Endothelial cell of umbilical vein (primary cell): Measurements from ENCODE around the gene GLI1. TPM values are rescaled to one million over a fixed set of nuclear protein-coding genes. Genes with fewer than 3 reads are reported as not detected.

Source experiments
- BruUV-seq: library from RNA; stranded (reverse); fragments of 400-500 nt; replicated peaks from 2 replicates; lab custom pipeline; 2021; lab: Mats Ljungman, UMichigan
- CTCF ChIA-PET: fragments of 300-600, 350-600 bp; sonication (Branson Sonifier 250); formaldehyde crosslinking; loops from one replicate; lab custom pipeline; 2021; ENCODE audit warnings: antibody characterized with exemption, inconsistent platforms; lab: Charles Lee
- POLR2A ChIA-PET: fragments of 300-600, 350-600 bp; sonication (Branson Sonifier 250); formaldehyde crosslinking; loops from one replicate; lab custom pipeline; 2021; ENCODE audit warnings: antibody characterized with exemption, inconsistent platforms; lab: Charles Lee
- DNase-seq: peaks from one replicate; pipeline ENCODE4 v3.0.0-alpha.2; 2011; ENCODE audit warnings: low read depth, low spot score
- FAIRE-seq: peaks from 2 replicates; lab custom pipeline; 2011; peaks lifted over from hg19 to GRCh38; lab: Jason Lieb, UNC
- H2AFZ ChIP-seq: 2 replicates; pipeline ENCODE4 v1.6.0; 2012; ENCODE audit warnings: low read depth, low read length, control low read depth, inconsistent platforms
- H3K27ac ChIP-seq: 2 replicates; pipeline ENCODE4 v1.5.1; 2011; ENCODE audit warnings: low read depth, mild to moderate bottlenecking, control low read depth, low read length, moderate library complexity; ENCODE audit not compliant: insufficient read depth
- H3K27me3 ChIP-seq, 2 experiments: 2 replicates each; pipeline versions ENCODE4 v1.6.0 to v1.6.1; 2011; ENCODE audit warnings: low read length in 2 of 2, mixed read lengths in 1 of 2; ENCODE audit not compliant: control insufficient read depth in 2 of 2, insufficient read depth in 2 of 2
- H3K36me3 ChIP-seq, 2 experiments: 2 replicates in 1 of 2; 3 replicates in 1 of 2; pipeline ENCODE4 v1.5.1; 2011; ENCODE audit warnings: low read length in 2 of 2, mild to moderate bottlenecking in 1 of 2, moderate library complexity in 1 of 2; ENCODE audit not compliant: control insufficient read depth in 2 of 2, insufficient read depth in 2 of 2; ENCODE audit errors: extremely low read depth in 1 of 2
- H3K4me1 ChIP-seq: 3 replicates; pipeline ENCODE4 v1.5.1; 2011; ENCODE audit warnings: mild to moderate bottlenecking, low read length; ENCODE audit not compliant: control insufficient read depth, insufficient read depth; ENCODE audit errors: extremely low read depth
- H3K4me2 ChIP-seq: 2 replicates; pipeline ENCODE4 v1.6.1; 2011; ENCODE audit warnings: low read length, control low read depth, mixed read lengths; ENCODE audit not compliant: insufficient read depth
- H3K4me3 ChIP-seq, 3 experiments: fragments of 200-600 bp in 1 of 3; sonication (generic), shearing (Covaris generic) in 1 of 3; replicated peaks in 1 of 3; 2 replicates each; pipeline ENCODE4 v1.5.1; 2011 to 2016; ENCODE audit warnings: control low read depth in 3 of 3, low read length in 3 of 3, mild to moderate bottlenecking in 2 of 3, inconsistent platforms in 1 of 3, low read depth in 1 of 3, moderate library complexity in 1 of 3; ENCODE audit not compliant: insufficient read depth in 1 of 3
- H3K79me2 ChIP-seq: 2 replicates; pipeline ENCODE4 v1.6.0; 2012; ENCODE audit warnings: low read length, inconsistent platforms; ENCODE audit not compliant: control insufficient read depth, insufficient read depth
- H3K9ac ChIP-seq: replicated peaks from 2 replicates; pipeline ENCODE3; 2011; ENCODE audit warnings: low read length, control low read depth; ENCODE audit not compliant: insufficient read depth; ENCODE audit errors: extremely low read depth
- H3K9me1 ChIP-seq: replicated peaks from 3 replicates; pipeline ENCODE4 v1.6.0; 2011; ENCODE audit warnings: mild to moderate bottlenecking, low read length; ENCODE audit not compliant: control insufficient read depth, insufficient read depth; ENCODE audit errors: extremely low read depth
- H3K9me3 ChIP-seq: replicated peaks from 2 replicates; pipeline ENCODE4 v1.5.1; 2012; ENCODE audit warnings: low read length, inconsistent platforms; ENCODE audit not compliant: control insufficient read depth, insufficient read depth
- H4K20me1 ChIP-seq: replicated peaks from 2 replicates; pipeline ENCODE3; 2011; ENCODE audit warnings: mild to moderate bottlenecking, low read length; ENCODE audit not compliant: control insufficient read depth, insufficient read depth; ENCODE audit errors: extremely low read depth
- EZH2 ChIP-seq: IDR thresholded peaks from 2 replicates; pipeline ENCODE4 v1.6.1; 2012; ENCODE audit warnings: borderline replicate concordance, low read depth, mild to moderate bottlenecking, moderate library complexity, low read length, inconsistent platforms; ENCODE audit not compliant: severe bottlenecking
- FOS ChIP-seq: IDR thresholded peaks from 2 replicates; pipeline ENCODE4 v1.6.1; 2011; ENCODE audit warnings: mild to moderate bottlenecking, low read length, moderate library complexity, borderline replicate concordance; ENCODE audit not compliant: insufficient read depth
- GATA2 ChIP-seq: IDR thresholded peaks from 2 replicates; pipeline ENCODE4 v1.7.0; 2011; ENCODE audit warnings: low read depth, mild to moderate bottlenecking, moderate library complexity, mixed read lengths, low read length; ENCODE audit not compliant: insufficient read length, insufficient read depth
- JUN ChIP-seq: IDR thresholded peaks from 2 replicates; pipeline ENCODE4 v1.6.1; 2011; ENCODE audit warnings: borderline replicate concordance, low read depth; ENCODE audit not compliant: insufficient read length, insufficient read depth
- MYC ChIP-seq: IDR thresholded peaks from one replicate; pipeline ENCODE4 v1.6.1; 2011; ENCODE audit warnings: mild to moderate bottlenecking, low read depth, low read length
- POLR2A ChIP-seq: IDR thresholded peaks from 2 replicates; pipeline ENCODE4 v1.6.1; 2012; ENCODE audit warnings: low read depth, mild to moderate bottlenecking, control low read depth, low read length
- POLR2AphosphoS5 ChIP-seq: IDR thresholded peaks from 2 replicates; pipeline ENCODE4 v1.6.1; 2012; ENCODE audit warnings: low read depth, mild to moderate bottlenecking, control low read depth, low read length, moderate library complexity; ENCODE audit not compliant: insufficient read depth
- dilution Hi-C: fragments of 300-500 bp; cut with MboI; formaldehyde crosslinking; loops from one replicate; pipeline ENCODE4 v1.15.0; 2019; ENCODE audit warnings: low sequenced_read_pairs; ENCODE audit not compliant: extremely low pct_ligation_motif_present
- intact Hi-C: fragments of 100-400 bp; cut with micrococcal nuclease; formaldehyde crosslinking; loops from one replicate; pipeline ENCODE4 v1.10.0; 2022
- polyA plus RNA-seq, 4 experiments: library from polyadenylated mRNA; depleted of rRNA in 3 of 4; stranded (reverse) in 3 of 4; unstranded in 1 of 4; fragments of >200 nt; gene quantifications; 2 replicates each; pipeline versions ENCODE4 v1.2.1 to v1.2.3, GENCODE V29; 2011 to 2012; ENCODE audit warnings: missing spikeins in 1 of 4
- total RNA-seq: library from RNA; stranded (reverse); gene quantifications from 2 replicates; pipeline ENCODE4 v1.2.3, GENCODE V29; 2021
- TF ChIP-seq, protein P1 (sequence below), 2 donors: IDR thresholded peaks; 1 replicate in 1 of 2; 2 replicates in 1 of 2; pipeline ENCODE4 v1.5.1; 2011; ENCODE audit warnings: low read length in 2 of 2, mild to moderate bottlenecking in 2 of 2, moderate library complexity in 2 of 2, control low read depth in 1 of 2, inconsistent platforms in 1 of 2, low read depth in 1 of 2; ENCODE audit not compliant: insufficient read depth in 1 of 2; ENCODE audit errors: extremely low read depth in 1 of 2
- TF ChIP-seq, protein P2 (sequence below): IDR thresholded peaks from 2 replicates; pipeline ENCODE4 v1.6.1; 2011; ENCODE audit not compliant: insufficient read depth, insufficient read length

The GLI1 gene
- total and polyA plus RNA-seq, 2 donors (not counting 3 experiments of a cell fraction or from before 2014, with no cell fraction given), result 0.10 to 0.29 TPM

DNA sequence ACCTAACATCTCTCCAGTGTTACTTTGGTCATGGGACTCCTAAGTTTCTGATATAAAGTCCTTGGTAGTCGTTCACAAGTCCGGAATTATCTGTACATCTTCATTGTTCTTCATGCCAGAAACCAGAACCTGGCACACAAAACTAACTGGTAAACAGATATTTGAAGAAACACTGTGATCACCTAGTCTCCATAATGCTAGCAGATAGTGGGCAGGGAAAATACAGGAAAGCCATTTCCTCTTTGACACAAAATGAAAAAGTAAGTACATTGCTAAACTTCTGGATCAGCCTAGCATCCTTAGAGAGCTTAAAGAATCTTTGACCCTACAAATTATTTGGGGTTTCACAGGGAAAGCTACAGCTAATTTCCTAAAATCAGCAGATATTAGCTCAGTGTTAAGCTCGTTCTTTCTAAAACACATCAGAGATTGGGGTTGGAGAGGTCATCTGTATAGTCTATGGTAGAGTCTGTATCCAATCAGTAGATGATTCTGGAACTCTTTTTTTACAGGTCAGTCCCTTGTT is 55.9 kb downstream of the GLI1 start:
- DNase-seq (no peak), FAIRE-seq (no peak)
- Histone ChIP-seq H2AFZ (no peak overlapping the region), H3K27ac (no peak overlapping the region), H3K36me3 (peaks cover 33 to 45% of the 10 kb centered on the region in 2 experiments), H4K20me1 (no peaks in the 10 kb centered on the region), H3K4me3 (no peak overlapping the region), H3K4me1 (peaks cover 23% of the 10 kb centered on the region), H3K4me2 (no peak overlapping the region), H3K9ac (no peak overlapping the region), H3K79me2 (peaks cover 23% of the 10 kb centered on the region), H3K9me1 (no peaks in the 10 kb centered on the region), H3K9me3 (no peaks in the 10 kb centered on the region), H3K27me3 (no peaks in the 10 kb centered on the region)
- intact Hi-C loops (no loop called here), dilution Hi-C loops (no loop called here)
- TF ChIP-seq POLR2A (no peak), JUN (no peak), FOS (no peak), GATA2 (no peak), EZH2 (no peak), POLR2AphosphoS5 (no peak), MYC (no peak)
- TF ChIP-seq, protein P1, sequence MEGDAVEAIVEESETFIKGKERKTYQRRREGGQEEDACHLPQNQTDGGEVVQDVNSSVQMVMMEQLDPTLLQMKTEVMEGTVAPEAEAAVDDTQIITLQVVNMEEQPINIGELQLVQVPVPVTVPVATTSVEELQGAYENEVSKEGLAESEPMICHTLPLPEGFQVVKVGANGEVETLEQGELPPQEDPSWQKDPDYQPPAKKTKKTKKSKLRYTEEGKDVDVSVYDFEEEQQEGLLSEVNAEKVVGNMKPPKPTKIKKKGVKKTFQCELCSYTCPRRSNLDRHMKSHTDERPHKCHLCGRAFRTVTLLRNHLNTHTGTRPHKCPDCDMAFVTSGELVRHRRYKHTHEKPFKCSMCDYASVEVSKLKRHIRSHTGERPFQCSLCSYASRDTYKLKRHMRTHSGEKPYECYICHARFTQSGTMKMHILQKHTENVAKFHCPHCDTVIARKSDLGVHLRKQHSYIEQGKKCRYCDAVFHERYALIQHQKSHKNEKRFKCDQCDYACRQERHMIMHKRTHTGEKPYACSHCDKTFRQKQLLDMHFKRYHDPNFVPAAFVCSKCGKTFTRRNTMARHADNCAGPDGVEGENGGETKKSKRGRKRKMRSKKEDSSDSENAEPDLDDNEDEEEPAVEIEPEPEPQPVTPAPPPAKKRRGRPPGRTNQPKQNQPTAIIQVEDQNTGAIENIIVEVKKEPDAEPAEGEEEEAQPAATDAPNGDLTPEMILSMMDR (IDR thresholded peaks at IDR 0.05; ENCODE audit: extremely low read depth in 1 of 2, insufficient read depth in 1 of 2, low read depth in 1 of 2, low read length in 2 of 2), result no peak
- TF ChIP-seq, protein P2, sequence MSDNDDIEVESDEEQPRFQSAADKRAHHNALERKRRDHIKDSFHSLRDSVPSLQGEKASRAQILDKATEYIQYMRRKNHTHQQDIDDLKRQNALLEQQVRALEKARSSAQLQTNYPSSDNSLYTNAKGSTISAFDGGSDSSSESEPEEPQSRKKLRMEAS, result no peak
- no TSS peak for BruUV-seq
- POLR2A ChIA-PET, result interaction anchor here (1.0 kb wide), 1 partner anchor 21 kb away, joined by 10 read pairs; no protein-coding TSS in a partner anchor
- CTCF ChIA-PET, result no interaction called here
